Measurements from ENCODE around the gene SBNO1.

GRCh38 chr12:123283461-123283860 is 81.2 kb downstream of the SBNO1 start:
- TF ChIP-seq ZNF335 (tag by site-specific recombination; conservative IDR thresholded peaks at IDR 0.05) (no peak), PBX3 (CRISPR knock-in tag; IDR thresholded peaks at IDR 0.05) (no peak), ZNF423 (tag by site-specific recombination; IDR thresholded peaks at IDR 0.05) (no peak)

Data from HEK293 (cell line).